C1 segment of cervical spinal cord (tissue), 14 donors: Measurements from ENCODE around the gene ST8SIA5.

Experiments used
- DNase-seq, 14 donors: peaks; one replicate each; lab custom pipeline; 2025; lab: John Stamatoyannopoulos, UW

The ST8SIA5 gene

DNA sequence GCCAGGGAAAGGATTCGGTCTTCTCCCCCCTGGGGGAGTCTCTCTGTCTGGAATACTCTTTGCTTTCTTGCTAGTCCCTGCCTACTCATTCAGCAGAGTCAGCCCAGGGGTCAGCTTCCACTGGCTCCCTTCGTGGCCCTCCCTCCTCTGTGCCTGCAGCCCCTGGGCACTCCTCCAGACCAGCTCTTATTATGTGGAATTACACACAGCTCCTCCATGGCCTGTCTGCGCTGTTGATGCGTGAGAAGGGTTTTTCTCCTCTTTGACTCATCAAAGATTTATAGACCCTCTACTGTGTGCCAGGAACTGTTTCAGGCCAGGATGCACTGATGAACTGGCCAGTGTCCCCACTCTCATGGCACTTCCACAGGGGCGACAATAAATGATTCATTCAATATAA, 44.4 kb downstream of the ST8SIA5 start:
- DNase-seq = peak in 10 of 14 donors; percentile 7 to 84 (median 39)

DNA sequence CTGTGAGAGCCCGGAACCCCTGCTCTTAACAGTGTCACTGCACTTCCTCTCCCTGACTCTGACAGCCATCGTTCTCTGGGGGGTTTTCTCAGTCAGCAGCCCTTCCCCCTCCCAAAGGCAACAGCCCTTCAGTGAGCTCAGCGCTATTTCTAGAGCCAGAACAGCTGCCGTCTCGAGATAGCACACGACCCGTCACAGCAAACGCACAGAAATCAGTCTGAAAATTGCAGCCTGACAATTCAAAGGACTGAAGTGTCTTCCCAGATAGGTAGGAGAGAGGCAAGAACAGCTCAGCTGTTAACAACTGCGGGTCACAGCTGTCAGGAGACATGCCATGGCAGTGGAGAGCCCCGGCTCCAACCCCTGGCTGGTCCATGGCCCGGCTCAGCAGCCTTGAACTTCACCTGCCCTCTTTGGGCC, 45.4 kb downstream of the ST8SIA5 start:
- DNase-seq = no peak

DNA sequence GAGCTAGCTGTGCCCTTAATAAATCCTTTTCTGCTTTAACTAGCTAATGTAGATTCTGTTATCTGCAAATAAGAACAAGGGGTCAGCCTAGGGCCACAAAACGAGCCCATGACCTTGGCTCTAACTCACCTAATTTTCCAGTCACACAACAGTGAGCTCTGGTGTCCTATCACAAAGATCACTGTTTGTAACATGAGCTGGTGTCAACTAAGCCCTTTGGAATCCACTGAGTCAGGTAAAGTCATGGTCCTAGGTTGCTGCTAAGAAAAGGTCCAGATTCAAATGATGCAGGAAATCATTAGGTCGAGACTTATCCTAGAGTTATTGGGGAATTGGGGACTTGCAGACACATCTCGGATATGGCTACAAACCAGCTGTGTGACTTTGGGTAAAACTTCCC, 49.9 kb downstream of the ST8SIA5 start:
- no peak for DNase-seq

DNA sequence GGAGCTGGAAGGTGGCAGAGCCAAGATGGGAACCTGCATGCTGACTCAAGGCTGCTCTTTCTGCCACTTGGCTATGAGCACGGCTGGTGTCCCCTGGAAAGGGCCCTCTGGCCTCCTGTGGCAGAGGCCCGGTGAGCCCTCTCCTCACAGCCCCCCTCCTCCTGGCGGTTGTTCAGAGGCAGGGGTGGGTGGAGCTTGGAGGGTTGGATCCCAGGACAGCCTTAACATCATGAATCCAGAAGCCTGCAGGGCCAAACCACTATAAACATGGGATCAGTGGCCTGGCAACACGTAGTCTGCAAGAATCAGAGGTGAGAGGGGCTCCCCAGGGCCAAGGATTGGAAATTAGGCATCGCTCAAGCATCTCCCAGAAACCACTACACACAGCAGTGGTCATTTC, 51.3 kb downstream of the ST8SIA5 start:
- DNase-seq = no peak

DNA sequence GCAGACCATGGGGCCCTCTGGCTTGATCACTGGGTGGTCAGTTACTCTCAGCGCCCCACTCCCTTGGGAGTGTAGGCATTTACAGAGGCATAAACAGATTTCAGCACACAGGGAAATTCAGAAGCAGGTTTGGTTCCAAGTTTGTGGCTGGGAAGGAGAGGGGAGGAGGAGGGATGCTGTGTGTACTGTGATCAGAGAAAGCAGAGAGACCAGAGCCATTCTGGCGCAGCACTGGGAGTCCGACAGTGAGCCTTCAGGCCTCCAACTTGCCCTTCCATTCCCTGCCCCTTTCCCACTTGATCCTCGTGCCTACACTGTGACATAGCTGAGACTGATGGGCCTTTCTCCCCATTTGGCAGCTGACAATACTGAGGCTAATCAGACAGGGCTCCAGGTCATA, 52.0 kb downstream of the ST8SIA5 start:
- DNase-seq = no peak

DNA sequence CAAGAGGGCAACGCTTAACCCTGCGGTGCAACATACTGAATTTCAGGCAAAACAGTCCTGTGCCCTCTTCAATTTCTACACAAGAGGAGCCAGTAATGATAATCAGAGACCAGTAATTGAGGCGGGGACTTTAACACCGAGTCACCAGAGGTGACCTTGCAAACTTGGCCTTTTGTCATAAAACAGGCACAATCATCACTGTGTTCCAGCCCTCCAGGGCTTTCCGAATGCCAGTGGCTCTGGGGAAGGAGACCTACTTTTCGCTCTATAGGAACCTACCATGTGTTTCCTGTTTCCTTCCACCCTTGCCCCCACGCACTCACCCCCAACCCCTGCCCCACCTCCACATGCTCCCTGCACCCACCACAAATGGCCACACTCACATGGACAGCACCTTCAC, 52.7 kb downstream of the ST8SIA5 start:
- DNase-seq = no peak

DNA sequence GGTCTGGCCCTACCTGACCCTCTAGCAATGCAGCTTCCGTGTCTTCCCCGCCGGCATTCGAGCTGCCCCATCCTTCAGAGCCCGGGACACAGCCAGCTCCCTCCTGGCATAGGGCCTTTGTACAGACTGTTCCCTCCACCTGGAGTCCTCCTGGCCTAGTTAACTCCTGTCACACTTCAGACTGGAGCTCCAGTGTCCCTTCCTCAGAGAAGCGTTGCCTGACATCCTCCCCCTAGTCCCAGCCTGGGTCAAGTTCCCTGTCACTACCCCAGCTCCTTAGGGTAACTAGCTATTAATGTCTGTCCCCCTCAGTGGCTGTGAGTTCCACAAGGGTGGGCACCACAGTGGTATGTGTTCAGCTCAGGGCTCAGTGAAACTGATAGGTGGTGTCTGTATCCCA, 54.4 kb downstream of the ST8SIA5 start:
- peak in 3 of 14 donors; percentile 8 to 94 (median 15) for DNase-seq

DNA sequence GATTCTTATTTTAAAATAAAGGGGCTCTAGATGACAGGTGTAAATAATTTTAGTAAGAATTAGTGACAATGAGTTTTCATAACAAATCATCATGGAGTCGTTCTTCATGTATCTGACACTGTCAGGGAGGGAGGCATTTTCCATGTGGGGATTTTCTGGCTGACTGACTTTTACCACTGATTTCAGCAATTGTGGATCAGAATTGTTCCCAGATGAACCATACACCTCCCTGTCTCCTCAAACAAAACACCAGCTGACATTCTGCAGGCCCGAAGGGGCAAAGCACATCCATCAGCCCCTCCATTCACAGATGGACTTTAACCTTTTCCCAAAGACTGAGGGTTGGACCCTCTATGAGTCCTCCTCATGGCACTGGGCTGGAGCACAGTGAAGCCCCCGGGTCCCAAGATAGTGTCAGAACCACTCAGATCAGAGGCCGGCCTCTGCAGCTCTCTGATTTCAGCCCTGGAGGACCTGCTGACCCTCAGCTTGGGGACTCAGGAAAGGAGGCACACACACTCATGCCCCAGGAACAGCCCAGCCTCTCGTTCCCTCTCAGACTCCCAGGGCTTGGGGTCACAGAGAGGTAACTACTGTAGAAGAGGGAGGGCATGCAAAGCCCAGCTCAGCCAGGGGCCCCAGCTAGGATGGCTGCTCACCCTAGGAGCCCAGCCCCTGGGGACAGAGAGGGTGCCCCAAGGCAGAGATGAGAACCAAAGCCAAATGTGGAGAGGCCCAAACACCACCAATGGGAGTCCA, 56.6 kb downstream of the ST8SIA5 start:
- DNase-seq = peak in 1 of 14 donors; percentile 62

DNA sequence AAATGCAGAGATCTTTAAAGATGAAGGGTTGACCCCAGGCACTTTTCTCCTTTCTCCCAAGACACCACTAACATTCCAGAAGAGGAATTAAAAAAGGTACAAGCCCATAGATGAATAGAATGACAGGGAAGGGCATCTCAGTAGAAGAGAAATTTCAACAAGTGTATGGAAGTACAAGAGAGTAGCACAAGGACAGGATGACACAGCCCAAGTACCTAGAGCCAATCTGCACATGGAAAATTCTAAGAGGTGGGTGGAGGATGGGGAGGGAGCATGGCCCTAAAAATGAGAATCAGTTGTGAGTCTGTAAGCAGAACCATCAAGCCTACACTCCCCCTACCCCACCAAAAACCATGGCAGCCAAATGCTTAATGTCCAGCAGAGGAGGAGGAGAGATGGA, 60.2 kb downstream of the ST8SIA5 start:
- DNase-seq = no peak

DNA sequence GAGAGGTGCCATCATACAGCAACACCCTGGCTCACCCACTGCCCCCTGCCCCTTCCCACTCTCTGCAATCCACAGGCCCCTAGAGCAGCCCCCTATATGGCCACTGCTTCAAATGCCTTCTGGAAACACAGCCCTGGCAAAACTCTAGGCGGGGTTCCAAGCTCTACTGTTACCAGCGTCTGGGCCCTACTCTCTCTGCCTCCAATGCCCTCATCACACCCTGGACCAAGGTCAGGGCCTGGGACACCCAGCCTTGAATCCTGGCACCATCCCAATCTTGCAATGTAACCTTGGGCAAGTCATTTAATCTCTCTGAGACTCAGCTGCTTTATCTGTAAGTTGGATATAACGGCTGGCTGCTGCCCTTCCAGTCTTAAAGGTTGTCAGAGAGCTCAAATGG, 60.6 kb downstream of the ST8SIA5 start:
- DNase-seq = no peak

DNA sequence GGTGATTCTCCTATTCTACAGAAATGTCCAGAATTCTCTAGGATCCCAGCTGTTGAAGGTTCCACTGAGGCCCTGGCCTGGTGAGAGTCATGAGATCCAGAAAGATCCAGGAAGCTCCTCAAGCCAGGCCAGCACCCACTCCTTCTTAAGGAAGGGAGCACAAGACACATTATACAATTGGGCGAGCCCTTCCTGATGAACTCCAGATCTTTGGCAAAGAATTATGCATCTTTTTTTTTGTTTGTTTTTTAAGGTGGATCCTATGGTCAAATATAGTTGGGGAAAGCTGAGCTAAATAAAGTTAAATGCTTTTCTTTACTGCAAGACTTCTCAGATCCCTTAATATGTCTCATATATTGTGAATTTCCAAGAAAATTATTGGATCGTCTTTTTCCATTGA, 62.9 kb downstream of the ST8SIA5 start:
- DNase-seq = no peak

DNA sequence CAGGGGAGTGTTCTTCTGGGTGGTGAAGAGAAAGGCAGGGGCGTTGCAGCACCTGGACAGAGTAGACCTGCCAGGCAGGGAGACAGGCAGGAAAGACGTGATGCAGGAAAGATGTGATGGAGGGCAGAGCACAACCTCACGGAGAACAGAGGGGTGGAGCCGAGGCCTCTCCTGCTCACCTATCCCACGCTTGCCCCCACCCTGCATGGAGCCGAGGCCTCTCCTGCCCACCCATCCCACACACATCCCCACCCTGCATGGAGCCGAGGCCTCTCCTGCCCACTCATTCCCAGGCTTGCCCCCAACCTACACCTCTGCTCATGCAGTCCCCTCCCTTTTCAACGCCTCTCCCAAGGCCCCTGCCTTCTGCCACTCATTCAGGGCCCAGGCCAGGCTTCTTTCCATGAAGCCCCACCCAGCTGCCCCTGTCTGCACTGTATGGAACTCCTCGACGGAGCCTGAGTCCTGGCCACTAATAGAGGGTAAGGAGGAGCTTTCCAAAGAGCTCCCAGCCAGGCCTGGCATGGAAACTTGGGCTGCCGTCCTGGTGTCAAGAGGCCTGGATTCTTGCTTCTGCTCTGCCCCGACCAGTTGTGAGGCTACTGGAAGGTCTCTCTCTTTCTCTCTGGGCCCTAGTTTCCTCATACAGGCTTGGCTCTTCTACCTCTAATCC, 67.9 kb downstream of the ST8SIA5 start:
- no peak for DNase-seq

DNA sequence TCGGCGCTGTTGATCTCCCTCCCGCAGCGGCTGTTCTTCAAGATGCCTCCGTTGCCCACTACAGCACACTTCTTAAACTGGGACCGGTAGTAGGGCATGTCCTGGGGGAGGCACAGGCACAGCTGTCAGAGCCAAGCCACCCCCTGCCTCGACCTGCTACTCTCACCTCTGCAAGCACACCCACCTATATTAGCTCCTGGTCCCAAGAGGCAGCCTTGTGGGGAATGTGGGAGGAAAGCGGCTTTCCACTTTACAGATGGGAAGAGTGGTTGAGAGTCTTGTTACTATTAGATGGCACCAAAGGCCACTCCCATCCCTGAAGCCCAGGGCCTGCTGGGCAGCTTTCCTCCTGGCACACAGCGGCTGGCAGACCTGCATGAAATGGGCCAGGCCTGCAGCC, 70.7 kb downstream of the ST8SIA5 start:
- DNase-seq = no peak

DNA sequence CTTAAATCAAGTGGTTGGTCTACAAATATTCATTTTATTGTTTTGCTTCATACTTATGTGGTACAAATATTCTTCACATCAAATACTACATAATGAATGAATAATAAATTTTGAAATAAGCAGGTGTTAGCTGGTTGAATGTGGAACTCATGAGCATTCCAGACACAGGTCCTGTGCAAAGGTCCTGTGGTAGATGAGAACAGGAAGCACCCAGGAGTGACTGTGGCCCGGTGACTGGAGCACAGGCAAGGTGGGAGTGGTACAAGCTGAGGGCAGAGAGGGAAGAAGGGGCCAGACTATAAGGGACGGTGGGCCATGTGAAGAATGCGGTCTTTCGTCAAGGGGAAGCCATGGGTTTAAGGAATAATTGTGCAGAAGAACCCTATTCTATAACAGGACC, 73.6 kb downstream of the ST8SIA5 start:
- no peak for DNase-seq

DNA sequence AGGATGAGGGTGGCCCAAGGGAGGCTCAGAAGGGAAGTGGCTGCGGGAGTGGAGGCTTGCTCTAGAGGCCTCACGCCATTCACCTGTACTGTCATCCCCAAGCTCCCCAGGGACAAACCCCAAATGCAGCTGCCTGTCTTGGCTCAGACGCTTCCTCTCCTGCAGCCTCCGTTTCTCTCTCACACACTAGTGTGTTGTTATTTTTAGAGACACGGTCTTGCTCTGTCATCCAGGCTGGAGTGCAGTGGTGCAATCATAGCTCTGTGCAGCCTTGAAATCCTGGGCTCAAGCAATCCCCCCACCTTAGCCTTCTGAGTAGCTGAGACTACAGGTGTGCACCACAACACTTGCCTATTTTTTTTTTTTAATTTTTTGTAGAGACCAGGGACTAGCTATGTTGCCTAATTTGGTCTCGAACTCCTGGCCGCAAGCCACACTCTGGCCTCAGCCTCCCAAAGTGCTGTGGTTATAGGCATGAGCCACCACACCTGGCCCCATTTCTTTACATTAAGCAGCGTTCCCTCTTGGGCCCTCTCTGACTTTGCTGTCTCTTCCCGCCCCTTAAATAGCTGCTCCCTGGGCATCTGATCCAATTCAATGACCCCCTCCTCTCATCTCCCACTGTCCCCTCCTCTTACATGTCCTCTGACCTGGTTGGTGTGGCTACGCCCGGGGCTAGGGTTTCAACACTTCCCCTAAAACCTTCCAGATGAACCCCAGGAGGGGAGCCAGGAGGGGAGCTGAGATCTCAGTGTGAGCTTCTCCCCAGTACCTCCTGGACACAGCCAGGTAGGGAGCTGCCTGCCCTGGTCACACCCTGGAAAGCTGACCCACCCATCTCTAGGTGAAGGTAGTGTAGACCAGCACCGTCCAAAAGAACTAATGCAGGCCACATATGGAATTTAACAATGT, 75.8 kb downstream of the ST8SIA5 start:
- DNase-seq = no peak

DNA sequence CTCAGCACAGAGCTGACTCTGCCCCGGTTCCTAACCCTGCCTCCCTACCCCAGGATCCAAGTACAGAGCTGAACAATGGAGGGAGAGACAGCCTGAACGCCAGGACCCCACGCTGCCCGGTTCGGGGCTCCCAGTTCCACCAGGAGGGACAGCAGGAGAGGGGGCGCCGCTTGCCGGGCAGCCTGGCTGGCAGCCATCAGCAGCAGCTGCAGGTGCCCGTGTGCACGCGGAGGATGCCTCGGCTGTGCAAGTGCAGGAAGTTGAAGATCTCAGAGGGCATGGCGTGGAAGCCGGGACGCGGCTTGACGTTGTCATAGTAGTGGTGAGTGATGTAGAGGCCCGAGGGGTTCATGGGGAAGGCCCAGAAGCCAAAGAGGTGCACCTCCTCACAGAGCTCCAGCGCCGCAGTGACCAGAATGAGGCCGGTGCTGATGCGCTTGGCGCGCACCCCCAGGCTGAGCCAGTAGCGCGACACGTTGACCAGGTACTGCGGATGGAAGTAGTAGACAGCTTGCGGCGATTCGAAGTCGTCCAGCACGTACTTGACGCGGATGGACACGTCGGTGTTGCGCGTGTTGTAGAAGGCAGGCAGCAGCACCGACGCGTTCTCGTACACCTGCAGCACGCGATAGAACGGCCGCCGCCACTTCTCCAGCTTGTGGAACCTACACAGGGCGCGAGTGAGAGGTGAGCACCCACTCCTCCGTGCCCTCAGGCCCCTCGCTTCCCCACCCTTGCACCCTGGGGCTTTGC, 76.8 kb downstream of the ST8SIA5 start:
- DNase-seq = no peak

DNA sequence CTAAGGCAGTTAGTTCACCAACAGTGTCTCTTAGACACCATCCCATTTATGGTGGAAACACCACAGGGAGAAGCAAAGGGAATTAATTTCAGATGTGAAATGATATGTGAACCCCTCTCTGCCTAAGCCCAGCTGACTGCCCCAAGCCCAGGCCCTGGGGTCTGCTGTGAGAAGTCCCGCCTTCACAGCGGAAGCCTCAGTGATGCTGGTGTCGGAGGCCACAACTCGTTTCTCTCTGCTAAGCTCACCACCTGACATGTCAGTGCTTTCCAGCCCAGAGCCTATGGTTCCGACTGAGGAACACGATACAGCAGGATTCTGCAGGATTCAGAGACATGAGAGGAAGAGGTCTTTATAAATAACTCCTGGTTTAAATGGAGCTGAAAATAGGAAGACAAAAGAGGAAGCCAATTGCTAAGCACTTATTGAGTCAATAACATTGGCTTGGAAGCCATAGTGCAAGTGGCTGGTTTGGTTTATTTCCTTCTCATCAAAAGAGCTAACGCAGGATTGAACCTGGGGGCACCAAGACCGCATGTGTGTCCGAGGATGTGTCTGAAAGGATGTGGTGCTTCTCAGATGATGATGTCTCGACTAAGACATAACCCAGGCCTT, 78.0 kb downstream of the ST8SIA5 start:
- DNase-seq = no peak

DNA sequence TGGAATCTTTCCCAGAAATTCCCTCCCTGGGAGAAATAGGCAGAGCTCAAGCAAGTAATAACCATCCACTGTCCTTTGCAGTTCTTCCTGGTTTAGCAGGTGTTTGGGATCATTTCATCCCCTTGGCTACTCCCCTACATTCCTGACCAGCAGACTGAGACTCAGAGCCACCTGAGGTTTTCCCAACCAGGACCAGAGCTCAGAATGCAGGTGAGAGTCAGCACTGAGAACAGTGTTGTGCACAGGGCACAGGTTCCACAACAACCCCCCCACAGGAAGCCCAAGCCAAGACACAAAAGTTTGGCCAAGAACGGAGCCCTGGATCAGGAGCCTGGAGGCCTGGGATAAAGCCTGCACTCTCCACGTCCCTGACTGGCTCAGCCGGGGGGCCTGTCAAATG, 78.8 kb downstream of the ST8SIA5 start:
- DNase-seq = no peak

DNA sequence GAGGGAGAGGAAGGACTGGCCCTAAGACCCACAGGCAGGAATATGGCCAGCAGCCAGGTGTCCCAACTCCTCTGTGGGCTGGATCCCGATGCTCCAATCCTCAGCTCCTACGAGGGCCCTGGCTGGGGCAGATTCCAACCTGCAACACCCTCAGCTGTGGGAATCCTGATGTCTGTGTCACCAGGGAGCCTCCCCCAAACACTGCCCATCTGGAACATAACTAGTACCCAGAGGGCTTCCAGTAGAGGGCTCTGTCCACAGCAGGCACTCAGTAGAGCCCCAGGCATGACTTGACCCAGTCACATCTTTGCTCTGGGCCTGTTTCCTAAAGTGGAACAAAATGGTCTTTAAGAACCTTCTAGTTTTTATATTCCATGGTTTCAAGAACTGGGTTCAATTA, 79.2 kb downstream of the ST8SIA5 start:
- no peak for DNase-seq

DNA sequence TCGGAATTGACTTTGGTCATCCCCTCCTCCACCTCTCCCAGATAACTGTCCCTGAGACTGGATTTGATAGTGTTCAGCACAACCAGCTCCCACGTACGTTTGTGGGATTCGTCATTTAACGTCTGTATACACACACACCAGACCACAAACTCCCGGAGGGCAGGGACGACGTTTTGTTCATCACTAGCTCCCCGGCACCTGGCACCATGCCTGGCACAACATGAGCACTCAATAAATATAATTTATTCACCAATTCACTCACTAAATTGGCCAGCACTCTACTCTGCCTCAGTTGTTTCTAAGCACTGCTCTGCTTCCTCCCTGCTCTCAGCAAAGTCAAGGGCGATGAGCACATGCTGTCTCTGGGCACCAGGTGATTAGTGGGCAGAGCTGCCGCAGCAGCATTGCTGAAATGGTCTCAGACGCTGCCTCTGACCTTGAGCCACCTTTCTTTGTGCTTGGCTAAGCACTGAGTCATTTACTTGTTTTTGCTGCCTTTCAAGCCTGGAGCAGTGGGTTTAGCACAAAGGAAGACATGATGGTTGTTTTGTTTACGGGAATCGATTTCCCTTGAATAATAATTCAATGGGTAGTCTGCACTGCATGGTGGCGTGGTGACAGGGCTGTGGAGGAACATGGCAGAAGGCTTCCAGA, 80.5 kb downstream of the ST8SIA5 start:
- DNase-seq = peak in 1 of 14 donors; percentile 46

DNA sequence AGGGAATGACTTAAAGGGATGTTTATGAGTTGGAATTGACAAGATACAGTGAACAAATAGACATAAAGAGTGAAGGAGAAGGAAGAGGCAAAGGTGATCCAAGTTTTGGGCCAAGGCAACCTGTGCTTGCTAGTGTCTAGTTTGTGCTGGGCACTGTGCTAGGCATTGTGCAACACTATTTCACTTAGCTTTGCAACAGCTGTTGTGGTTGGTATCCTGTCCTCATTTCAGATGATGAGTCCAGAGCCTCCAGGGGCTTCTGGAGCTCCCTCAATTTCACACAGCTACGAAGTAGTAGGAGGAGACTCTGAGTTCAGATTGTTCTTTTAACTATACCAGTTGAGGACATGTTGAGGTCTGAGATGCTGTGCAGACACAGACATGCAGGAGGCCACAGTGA, 81.7 kb downstream of the ST8SIA5 start:
- DNase-seq = no peak
